Parathyroid adenoma (tissue), 2 donors: ENCODE data around the gene UFL1.
"Not testable (repeated sequence)": the region's sequence is repeated elsewhere in the genome, so short reads cannot be mapped to it uniquely, and the experiment has no call there.

Experiments used
- H2AFZ ChIP-seq: fragments of 300-600 bp; sonication (generic); one replicate; pipeline ENCODE4 v1.7.0; 2017; ENCODE audit warnings: antibody characterized with exemption, mild to moderate bottlenecking
- H3K27ac ChIP-seq: fragments of 300-600 bp; sonication (generic); one replicate; pipeline ENCODE4 v1.7.0; 2017
- H3K27me3 ChIP-seq: fragments of 300-600 bp; sonication (generic); one replicate; pipeline ENCODE4 v1.7.0; 2017; ENCODE audit warnings: low read length; ENCODE audit not compliant: control insufficient read depth, insufficient read depth
- H3K36me3 ChIP-seq: fragments of 300-600 bp; sonication (generic); one replicate; pipeline ENCODE4 v1.7.0; 2017; ENCODE audit warnings: low read length; ENCODE audit not compliant: control insufficient read depth, insufficient read depth
- H3K4me1 ChIP-seq: fragments of 300-600 bp; sonication (generic); one replicate; pipeline ENCODE4 v1.7.0; 2017; ENCODE audit warnings: control low read depth
- H3K4me2 ChIP-seq: fragments of 300-600 bp; sonication (generic); one replicate; pipeline ENCODE4 v1.7.0; 2017; ENCODE audit warnings: low read length
- H3K4me3 ChIP-seq: fragments of 300-600 bp; sonication (generic); one replicate; pipeline ENCODE4 v1.7.0; 2017; ENCODE audit warnings: low read depth, low read length
- H3K79me2 ChIP-seq: fragments of 300-600 bp; sonication (generic); one replicate; pipeline ENCODE4 v1.7.0; 2017; ENCODE audit warnings: control low read depth
- H3K9ac ChIP-seq: fragments of 300-600 bp; sonication (generic); one replicate; pipeline ENCODE4 v1.7.0; 2017; ENCODE audit warnings: mild to moderate bottlenecking
- H3K9me3 ChIP-seq: fragments of 300-600 bp; sonication (generic); one replicate; pipeline ENCODE4 v1.7.0; 2017; ENCODE audit warnings: low read length; ENCODE audit not compliant: control insufficient read depth
- TF ChIP-seq, protein P1 (sequence below): fragments of 300-600 bp; sonication (generic); IDR thresholded peaks from one replicate; pipeline ENCODE4 v1.7.0; 2017; ENCODE audit warnings: antibody characterized with exemption, mild to moderate bottlenecking
- donor health status: primary hyperparathyroidism.

Gene UFL1

DNA sequence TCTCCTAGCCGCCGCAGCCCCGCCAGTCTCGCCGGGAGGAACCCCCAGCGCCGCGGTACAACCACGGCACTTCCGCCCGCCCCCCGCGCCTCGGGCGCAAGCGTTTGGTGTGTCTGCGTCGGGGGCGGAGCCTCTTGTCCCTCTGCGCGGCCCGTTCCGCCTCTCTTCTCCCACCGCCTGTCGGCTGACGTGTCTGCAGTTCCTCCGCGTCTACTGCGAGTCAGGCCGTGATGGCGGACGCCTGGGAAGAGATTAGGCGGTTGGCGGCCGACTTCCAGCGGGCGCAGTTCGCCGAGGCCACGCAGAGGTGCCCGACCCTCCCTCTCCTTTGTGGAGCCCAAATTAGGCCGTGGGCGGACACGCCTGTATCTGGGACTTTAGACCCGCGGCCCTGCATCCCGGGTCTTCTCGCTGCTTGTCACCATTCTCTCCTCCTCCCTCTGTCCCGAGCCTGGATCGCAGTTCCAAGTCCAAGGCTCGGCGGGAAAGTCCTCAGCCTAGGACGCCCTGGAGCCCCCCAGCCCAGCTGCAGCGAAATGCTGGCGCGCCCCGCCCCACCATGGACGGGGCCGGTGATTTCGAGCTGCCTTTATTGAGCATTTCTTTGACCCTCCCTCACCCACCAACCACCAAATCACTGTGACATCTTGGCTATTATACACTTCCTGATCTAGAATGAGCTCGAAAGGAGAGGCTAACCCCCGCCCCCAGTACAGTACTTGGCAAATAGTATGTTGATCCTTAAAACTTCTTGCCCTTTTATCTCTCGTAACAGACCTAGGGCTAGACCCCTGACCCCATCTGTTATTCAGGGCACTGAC, at the start of gene UFL1:
Gene UFL1 (plus strand): TSS at position 163 of the 821 bp plus-strand sequence. CDS start 68 bp downstream, at position 231.
- Histone ChIP-seq H3K27ac (peak within 1 kb of the TSS; percentile 87), H2AFZ (peak within 1 kb of the TSS; percentile 94), H3K79me2 (no peaks in the 10 kb centered on the region), H3K4me3 (peak within 1 kb of the TSS; percentile 92), H3K9ac (peak within 1 kb of the TSS; percentile 87), H3K4me1 (no peaks in the 10 kb centered on the region), H3K27me3 (no peaks in the 10 kb centered on the region), H3K9me3 (no peaks in the 10 kb centered on the region), H3K36me3 (no peaks in the 10 kb centered on the region), H3K4me2 (peak within 1 kb of the TSS; percentile 55)
- TF ChIP-seq, protein P1, sequence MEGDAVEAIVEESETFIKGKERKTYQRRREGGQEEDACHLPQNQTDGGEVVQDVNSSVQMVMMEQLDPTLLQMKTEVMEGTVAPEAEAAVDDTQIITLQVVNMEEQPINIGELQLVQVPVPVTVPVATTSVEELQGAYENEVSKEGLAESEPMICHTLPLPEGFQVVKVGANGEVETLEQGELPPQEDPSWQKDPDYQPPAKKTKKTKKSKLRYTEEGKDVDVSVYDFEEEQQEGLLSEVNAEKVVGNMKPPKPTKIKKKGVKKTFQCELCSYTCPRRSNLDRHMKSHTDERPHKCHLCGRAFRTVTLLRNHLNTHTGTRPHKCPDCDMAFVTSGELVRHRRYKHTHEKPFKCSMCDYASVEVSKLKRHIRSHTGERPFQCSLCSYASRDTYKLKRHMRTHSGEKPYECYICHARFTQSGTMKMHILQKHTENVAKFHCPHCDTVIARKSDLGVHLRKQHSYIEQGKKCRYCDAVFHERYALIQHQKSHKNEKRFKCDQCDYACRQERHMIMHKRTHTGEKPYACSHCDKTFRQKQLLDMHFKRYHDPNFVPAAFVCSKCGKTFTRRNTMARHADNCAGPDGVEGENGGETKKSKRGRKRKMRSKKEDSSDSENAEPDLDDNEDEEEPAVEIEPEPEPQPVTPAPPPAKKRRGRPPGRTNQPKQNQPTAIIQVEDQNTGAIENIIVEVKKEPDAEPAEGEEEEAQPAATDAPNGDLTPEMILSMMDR: no peak

GRCh38 chr6:96472291-96472690, 49.3 kb upstream of the UFL1 start:
- H3K9ac ChIP-seq, H3K27ac ChIP-seq, H3K4me2 ChIP-seq, H3K9me3 ChIP-seq, H3K4me1 ChIP-seq, H3K27me3 ChIP-seq, H2AFZ ChIP-seq, H3K79me2 ChIP-seq, H3K36me3 ChIP-seq, H3K4me3 ChIP-seq: not testable (repeated sequence)

DNA sequence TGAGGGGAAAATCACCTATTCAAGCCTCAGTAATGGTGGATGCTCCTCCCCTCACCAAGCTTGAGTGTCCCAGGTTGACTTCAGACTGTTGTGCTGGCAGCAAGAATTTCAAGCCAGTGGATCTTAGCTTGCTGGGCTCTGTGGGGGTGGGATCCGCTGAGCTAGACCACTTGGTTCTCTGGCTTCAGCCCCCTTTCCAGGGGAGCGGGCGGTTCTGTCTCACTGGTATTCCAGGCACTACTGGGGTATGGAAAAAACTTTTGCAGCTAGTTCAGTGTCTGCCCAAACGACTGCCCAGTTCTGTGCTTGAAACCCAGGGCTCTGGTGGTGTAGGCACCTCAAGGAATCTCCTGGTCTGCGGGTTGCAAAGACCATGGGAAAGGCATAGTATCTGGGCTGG, 42.9 kb upstream of the UFL1 start:
- TF ChIP-seq, protein P1: no peak
- H3K9me3 ChIP-seq: no peaks in the 10 kb centered on the region
- no peak overlapping the region for H3K4me2 ChIP-seq
- H3K36me3 ChIP-seq: no peaks in the 10 kb centered on the region
- no peaks in the 10 kb centered on the region for H3K27me3 ChIP-seq
- no peak overlapping the region for H3K9ac ChIP-seq
- no peaks in the 10 kb centered on the region for H3K4me1 ChIP-seq
- H3K79me2 ChIP-seq: no peaks in the 10 kb centered on the region
- H3K4me3 ChIP-seq: no peak overlapping the region
- no peak overlapping the region for H2AFZ ChIP-seq
- H3K27ac ChIP-seq: no peak overlapping the region

DNA sequence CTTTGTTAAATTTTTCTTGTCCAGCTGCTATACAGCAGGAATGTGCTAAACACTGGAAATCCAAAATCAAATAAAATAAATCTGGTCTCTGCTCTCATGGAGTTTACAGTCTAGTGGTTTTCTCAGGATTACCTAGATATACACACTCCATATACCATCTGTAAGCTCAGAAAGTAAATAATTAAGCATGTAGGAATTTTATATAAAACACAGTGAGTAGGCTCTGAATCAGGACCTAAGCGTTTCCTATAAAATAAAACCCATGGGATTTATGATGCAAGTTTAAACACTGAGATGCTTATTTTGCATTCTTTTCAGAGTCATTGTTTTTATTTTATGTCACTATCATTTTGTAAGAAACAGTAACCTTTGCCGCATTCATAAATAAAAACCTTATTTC, 29.7 kb upstream of the UFL1 start:
- H3K9ac ChIP-seq: no peak overlapping the region
- no peaks in the 10 kb centered on the region for H3K9me3 ChIP-seq
- H3K4me3 ChIP-seq: no peak overlapping the region
- no peak overlapping the region for H3K27ac ChIP-seq
- H3K4me1 ChIP-seq: no peaks in the 10 kb centered on the region
- H3K79me2 ChIP-seq: no peaks in the 10 kb centered on the region
- no peaks in the 10 kb centered on the region for H3K27me3 ChIP-seq
- TF ChIP-seq, protein P1: no peak
- no peak overlapping the region for H2AFZ ChIP-seq
- H3K4me2 ChIP-seq: no peak overlapping the region
- no peaks in the 10 kb centered on the region for H3K36me3 ChIP-seq

DNA sequence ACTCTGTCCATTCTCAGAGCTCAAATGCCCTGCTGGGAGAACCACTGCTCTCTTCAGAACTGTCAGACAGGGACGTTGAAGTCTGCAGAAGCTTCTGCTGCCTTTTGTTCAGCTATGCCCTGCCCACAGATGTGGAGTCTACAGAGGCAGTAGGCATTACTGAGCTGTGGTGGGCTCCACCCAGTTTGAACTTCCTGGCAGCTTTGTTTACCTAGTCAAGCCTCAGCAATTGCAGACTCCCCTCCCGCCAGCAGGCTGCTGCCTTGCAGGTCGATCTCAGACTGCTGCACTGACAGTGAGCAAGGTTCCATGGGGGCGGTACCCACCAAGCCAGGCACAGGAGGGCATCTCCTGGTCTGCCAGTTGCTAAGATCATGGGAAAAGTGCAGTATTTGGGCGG, 21.8 kb upstream of the UFL1 start:
- Histone ChIP-seq H2AFZ (no peak overlapping the region), H3K36me3 (no peaks in the 10 kb centered on the region), H3K27me3 (no peaks in the 10 kb centered on the region), H3K4me1 (no peaks in the 10 kb centered on the region), H3K9ac (no peak overlapping the region), H3K27ac (no peak overlapping the region), H3K4me2 (no peak overlapping the region), H3K79me2 (no peaks in the 10 kb centered on the region), H3K4me3 (no peak overlapping the region), H3K9me3 (no peaks in the 10 kb centered on the region)
- TF ChIP-seq, protein P1: no peak
